Measurements from ENCODE around the gene UNC13C. TPM values are rescaled to one million over a fixed set of nuclear protein-coding genes. Genes with fewer than 3 reads are reported as not detected.

Gene UNC13C
- total RNA-seq, 1 donor from 2014 or later, result 3.7 TPM

DNA sequence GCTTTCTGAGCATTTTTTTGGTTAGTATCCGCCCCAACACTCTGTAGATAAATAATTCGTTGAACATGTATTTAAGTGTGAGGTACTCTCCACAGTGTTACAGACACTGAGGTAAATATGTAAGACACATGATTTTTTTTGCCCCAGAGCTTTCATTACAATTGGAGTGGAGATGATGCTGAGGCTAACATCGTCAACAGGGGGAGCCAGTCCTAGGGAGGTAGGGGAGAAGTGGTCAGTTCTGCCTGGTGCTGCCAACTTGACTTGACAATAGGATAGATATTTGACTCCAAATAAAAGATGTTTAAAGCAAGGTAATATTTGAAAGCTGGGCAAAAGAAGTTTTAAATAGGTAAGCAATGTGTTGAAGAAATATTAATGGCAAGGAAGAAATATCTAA, 295.7 kb downstream of the UNC13C start:
- no peaks in the 10 kb centered on the region for H3K36me3 Mint-ChIP-seq
- no peaks in the 10 kb centered on the region for H3K4me1 Mint-ChIP-seq (ENCODE audit: unreplicated experiment)
- TF ChIP-seq, protein P1, sequence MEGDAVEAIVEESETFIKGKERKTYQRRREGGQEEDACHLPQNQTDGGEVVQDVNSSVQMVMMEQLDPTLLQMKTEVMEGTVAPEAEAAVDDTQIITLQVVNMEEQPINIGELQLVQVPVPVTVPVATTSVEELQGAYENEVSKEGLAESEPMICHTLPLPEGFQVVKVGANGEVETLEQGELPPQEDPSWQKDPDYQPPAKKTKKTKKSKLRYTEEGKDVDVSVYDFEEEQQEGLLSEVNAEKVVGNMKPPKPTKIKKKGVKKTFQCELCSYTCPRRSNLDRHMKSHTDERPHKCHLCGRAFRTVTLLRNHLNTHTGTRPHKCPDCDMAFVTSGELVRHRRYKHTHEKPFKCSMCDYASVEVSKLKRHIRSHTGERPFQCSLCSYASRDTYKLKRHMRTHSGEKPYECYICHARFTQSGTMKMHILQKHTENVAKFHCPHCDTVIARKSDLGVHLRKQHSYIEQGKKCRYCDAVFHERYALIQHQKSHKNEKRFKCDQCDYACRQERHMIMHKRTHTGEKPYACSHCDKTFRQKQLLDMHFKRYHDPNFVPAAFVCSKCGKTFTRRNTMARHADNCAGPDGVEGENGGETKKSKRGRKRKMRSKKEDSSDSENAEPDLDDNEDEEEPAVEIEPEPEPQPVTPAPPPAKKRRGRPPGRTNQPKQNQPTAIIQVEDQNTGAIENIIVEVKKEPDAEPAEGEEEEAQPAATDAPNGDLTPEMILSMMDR (conservative IDR thresholded peaks at IDR 0.05), result peak; percentile 37
- no peak for DNase-seq (ENCODE audit: extremely low spot score, unreplicated experiment)
- H3K4me3 Mint-ChIP-seq, result no peak overlapping the region
- H3K27ac Mint-ChIP-seq, result no peak overlapping the region
- H3K9me3 Mint-ChIP-seq, result no peaks in the 10 kb centered on the region
- no peaks in the 10 kb centered on the region for H3K27me3 Mint-ChIP-seq

- no peaks in the 10 kb centered on the region for H3K27me3 Mint-ChIP-seq
- H3K4me1 Mint-ChIP-seq (ENCODE audit: unreplicated experiment), result no peaks in the 10 kb centered on the region
- no peaks in the 10 kb centered on the region for H3K9me3 Mint-ChIP-seq
- DNase-seq (ENCODE audit: extremely low spot score, unreplicated experiment), result no peak
- no peaks in the 10 kb centered on the region for H3K36me3 Mint-ChIP-seq
- no peak overlapping the region for H3K4me3 Mint-ChIP-seq
- H3K27ac Mint-ChIP-seq, result no peak overlapping the region
- TF ChIP-seq, protein P1 (conservative IDR thresholded peaks at IDR 0.05), result no peak
Measured at GRCh38 chr15:54277834-54278233, 299.6 kb downstream of the UNC13C start.

- H3K27me3 Mint-ChIP-seq, result no peaks in the 10 kb centered on the region
- TF ChIP-seq, protein P1 (conservative IDR thresholded peaks at IDR 0.05), result no peak
- no peaks in the 10 kb centered on the region for H3K36me3 Mint-ChIP-seq
- DNase-seq (ENCODE audit: extremely low spot score, unreplicated experiment), result no peak
- no peak overlapping the region for H3K27ac Mint-ChIP-seq
- H3K9me3 Mint-ChIP-seq, result no peaks in the 10 kb centered on the region
- H3K4me3 Mint-ChIP-seq, result no peak overlapping the region
- H3K4me1 Mint-ChIP-seq (ENCODE audit: unreplicated experiment), result no peaks in the 10 kb centered on the region
Measured at GRCh38 chr15:54280726-54281125, 302.5 kb downstream of the UNC13C start.

DNA sequence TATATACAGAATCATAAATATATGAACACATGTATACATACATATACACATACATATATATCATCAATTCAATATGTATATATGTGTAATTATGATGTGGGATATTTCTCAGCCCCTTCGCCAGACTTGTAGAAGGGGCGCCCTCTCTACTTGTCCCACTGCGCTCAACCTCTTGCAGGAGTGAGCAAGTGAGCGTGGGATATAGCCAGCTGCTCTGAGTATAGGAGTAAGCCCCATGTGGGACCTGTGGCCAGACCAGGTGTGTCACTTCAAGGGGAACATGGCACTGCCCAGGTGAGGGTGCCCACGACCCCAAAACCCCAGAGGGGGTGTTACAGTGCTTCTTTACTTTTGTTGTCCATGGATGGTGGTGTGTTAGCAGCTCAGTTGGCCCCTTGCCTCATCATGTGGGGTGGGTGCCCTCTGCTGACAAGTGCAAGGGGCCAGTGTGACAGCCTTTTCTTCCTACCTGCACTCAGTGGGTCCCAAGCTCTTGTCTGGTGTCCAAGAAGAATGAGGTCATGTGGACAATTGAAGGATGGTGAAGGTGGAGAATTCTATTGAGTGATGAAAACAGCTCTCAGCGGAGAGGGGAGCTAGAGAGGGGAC, 304.1 kb downstream of the UNC13C start:
- no peaks in the 10 kb centered on the region for H3K9me3 Mint-ChIP-seq
- no peaks in the 10 kb centered on the region for H3K4me1 Mint-ChIP-seq (ENCODE audit: unreplicated experiment)
- H3K36me3 Mint-ChIP-seq, result no peaks in the 10 kb centered on the region
- H3K27ac Mint-ChIP-seq, result no peak overlapping the region
- no peak for DNase-seq (ENCODE audit: extremely low spot score, unreplicated experiment)
- H3K4me3 Mint-ChIP-seq, result no peak overlapping the region
- no peaks in the 10 kb centered on the region for H3K27me3 Mint-ChIP-seq
- TF ChIP-seq, protein P1 (conservative IDR thresholded peaks at IDR 0.05), result no peak

- Mint-ChIP-seq H3K36me3 (no peaks in the 10 kb centered on the region), H3K4me3 (no peak overlapping the region), H3K27me3 (no peaks in the 10 kb centered on the region), H3K4me1 (ENCODE audit: unreplicated experiment) (no peaks in the 10 kb centered on the region), H3K27ac (no peak overlapping the region), H3K9me3 (no peaks in the 10 kb centered on the region)
- DNase-seq (ENCODE audit: extremely low spot score, unreplicated experiment), result no peak
- TF ChIP-seq, protein P1 (conservative IDR thresholded peaks at IDR 0.05), result no peak
Measured at GRCh38 chr15:54288049-54288448, 309.8 kb downstream of the UNC13C start.
